ENCODE results near the gene KRTAP3-2. TPM values are rescaled to one million over a fixed set of nuclear protein-coding genes. Genes with fewer than 3 reads are reported as not detected.

The KRTAP3-2 gene
- total and polyA plus RNA-seq, 8 donors: not detected

DNA sequence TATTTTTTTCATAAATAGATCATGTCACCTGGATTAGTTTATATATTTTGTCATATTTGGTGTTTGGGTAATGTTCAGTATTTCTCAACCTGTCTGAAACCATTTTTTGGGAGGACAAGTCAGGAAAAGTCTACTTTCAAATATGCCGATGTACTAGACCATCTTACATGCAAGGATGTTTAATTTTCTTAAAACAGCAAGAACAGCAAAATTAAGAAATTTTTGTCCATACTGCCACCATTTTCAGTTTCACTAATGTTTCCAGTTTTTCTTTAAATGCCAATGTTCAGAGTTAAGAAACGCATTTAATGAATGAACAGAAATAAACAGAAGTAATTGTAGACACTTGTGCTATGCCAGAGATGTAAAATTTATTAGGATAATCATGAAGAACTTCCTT is 6.6 kb downstream of the KRTAP3-2 start:
- DNase-seq (no peak), ATAC-seq (no peak)
- Histone ChIP-seq H3K9me3 (no peaks in the 10 kb centered on the region), H3K27me3 (peaks cover 0 to 52% of the 10 kb centered on the region in 2 donors), H3K27ac (no peak overlapping the region), H3K4me3 (no peak overlapping the region), H3K36me3 (no peaks in the 10 kb centered on the region), H3K4me1 (no peaks in the 10 kb centered on the region)
- TF ChIP-seq CTCF (IDR thresholded peaks at IDR 0.05): no peak
- intact Hi-C loops (cut with DNase I): no loop called here

GRCh38 chr17:40992666-40993065 is 7.0 kb downstream of the KRTAP3-2 start:
- H3K36me3 ChIP-seq: no peaks in the 10 kb centered on the region
- intact Hi-C loops (cut with DNase I): no loop called here
- ATAC-seq (no peak), DNase-seq (no peak)
- H3K27ac ChIP-seq: no peak overlapping the region
- no peaks in the 10 kb centered on the region for H3K4me1 ChIP-seq
- no peak for TF ChIP-seq CTCF (IDR thresholded peaks at IDR 0.05)
- peaks cover 0 to 51% of the 10 kb centered on the region in 2 donors for H3K27me3 ChIP-seq
- H3K9me3 ChIP-seq: no peaks in the 10 kb centered on the region
- no peak overlapping the region for H3K4me3 ChIP-seq

DNA sequence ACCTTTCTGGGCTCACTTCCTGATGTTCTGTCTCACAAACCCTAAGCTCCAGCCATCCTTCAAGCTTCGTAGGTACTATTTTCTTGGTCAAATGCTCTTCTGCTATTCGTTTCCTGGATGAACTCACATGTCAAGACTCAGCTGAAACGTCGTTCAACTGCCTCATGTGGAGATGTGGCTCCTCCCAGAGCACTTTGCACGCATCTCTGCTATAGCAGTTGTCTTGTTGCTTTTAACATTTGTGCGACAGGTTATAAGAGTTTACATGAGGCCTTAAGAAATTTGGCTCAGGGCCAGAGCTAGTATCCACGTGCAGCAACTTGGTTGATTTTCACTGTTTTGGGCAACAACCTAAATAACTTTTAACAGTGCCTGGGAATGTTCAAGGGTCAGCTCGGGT is 12.8 kb downstream of the KRTAP3-2 start:
- H3K27ac ChIP-seq: no peak overlapping the region
- H3K36me3 ChIP-seq: no peaks in the 10 kb centered on the region
- intact Hi-C loops (cut with DNase I): no loop called here
- DNase-seq: no peak
- ATAC-seq: no peak
- no peak for TF ChIP-seq CTCF (IDR thresholded peaks at IDR 0.05)
- no peaks in the 10 kb centered on the region for H3K9me3 ChIP-seq
- H3K27me3 ChIP-seq: peaks cover 0 to 18% of the 10 kb centered on the region in 2 donors
- no peak overlapping the region for H3K4me3 ChIP-seq
- H3K4me1 ChIP-seq: no peaks in the 10 kb centered on the region

- TF ChIP-seq CTCF (IDR thresholded peaks at IDR 0.05): no peak
- Histone ChIP-seq H3K4me1 (no peaks in the 10 kb centered on the region), H3K27ac (no peak within 1 kb of the TSS), H3K4me3 (no peak within 1 kb of the TSS), H3K36me3 (no peaks in the 10 kb centered on the region), H3K27me3 (peaks cover 0 to 13% of the 10 kb centered on the region in 2 donors), H3K9me3 (no peaks in the 10 kb centered on the region)
- DNase-seq (no peak), ATAC-seq (no peak)
- intact Hi-C loops (cut with DNase I): no loop called here
Observed at GRCh38 chr17:40984226-40984625, 15.5 kb downstream of the KRTAP3-2 start, which contains the start of gene KRT40. TSS of gene KRT40 (minus strand) at chr17:40984326. CDS start at chr17:40984273, 53 bp downstream.

- Histone ChIP-seq H3K27me3 (peaks cover 0 to 18% of the 10 kb centered on the region in 2 donors), H3K36me3 (no peaks in the 10 kb centered on the region), H3K4me1 (no peaks in the 10 kb centered on the region), H3K4me3 (no peak overlapping the region), H3K9me3 (no peaks in the 10 kb centered on the region), H3K27ac (no peak overlapping the region)
- TF ChIP-seq CTCF (IDR thresholded peaks at IDR 0.05): no peak
- DNase-seq (no peak), ATAC-seq (no peak)
- intact Hi-C loops (cut with DNase I): no loop called here
Observed at GRCh38 chr17:40981115-40981514, 18.6 kb downstream of the KRTAP3-2 start.

Data from left lung (tissue), 10 donors.